Smooth muscle cell (in vitro differentiated cells): ENCODE measurements around the gene RAB40AL. TPM values are rescaled to one million over a fixed set of nuclear protein-coding genes. Genes with fewer than 3 reads are reported as not detected.

ENCODE experiments used
- DNase-seq: peaks from one replicate; lab custom pipeline; 2025; ENCODE audit not compliant: unreplicated experiment; lab: John Stamatoyannopoulos, UW
- H2AFZ ChIP-seq: fragments of 200-600 bp; sonication (generic); 2 replicates; pipeline ENCODE4 v1.6.0; 2016; ENCODE audit warnings: antibody characterized with exemption, low read depth, mild to moderate bottlenecking
- H3F3A ChIP-seq: fragments of 200-600 bp; sonication (generic); 2 replicates; pipeline ENCODE4 v1.6.0; 2017; ENCODE audit warnings: antibody characterized with exemption, low read depth
- H3K27ac ChIP-seq: fragments of 200-600 bp; sonication (generic); 2 replicates; pipeline ENCODE4 v1.5.1; 2016; ENCODE audit warnings: low read depth, mild to moderate bottlenecking
- H3K27me3 ChIP-seq: fragments of 200-600 bp; sonication (generic); 2 replicates; pipeline ENCODE4 v1.6.1; 2016; ENCODE audit warnings: low read depth, mild to moderate bottlenecking
- H3K36me3 ChIP-seq: fragments of 200-600 bp; sonication (generic); 2 replicates; pipeline ENCODE4 v1.5.1; 2016; ENCODE audit warnings: low read depth
- H3K4me1 ChIP-seq: fragments of 200-600 bp; sonication (generic); 2 replicates; pipeline ENCODE4 v1.5.1; 2016; ENCODE audit warnings: low read depth
- H3K4me2 ChIP-seq: fragments of 200-600 bp; sonication (generic); 2 replicates; pipeline ENCODE4 v1.6.0; 2016; ENCODE audit warnings: mild to moderate bottlenecking
- H3K4me3 ChIP-seq: fragments of 200-600 bp; sonication (generic); 2 replicates; pipeline ENCODE4 v1.5.1; 2016; ENCODE audit warnings: mild to moderate bottlenecking
- H3K79me2 ChIP-seq: fragments of 200-600 bp; sonication (generic); 2 replicates; pipeline ENCODE4 v1.6.0; 2016; ENCODE audit warnings: low read depth, mild to moderate bottlenecking
- H3K9ac ChIP-seq: fragments of 200-600 bp; sonication (generic); 2 replicates; pipeline ENCODE4 v1.6.0; 2016; ENCODE audit warnings: low read depth
- H3K9me3 ChIP-seq: fragments of 200-600 bp; sonication (generic); replicated peaks from 2 replicates; pipeline ENCODE4 v1.5.1; 2016; ENCODE audit warnings: low read depth
- H4K20me1 ChIP-seq: fragments of 200-600 bp; sonication (generic); 2 replicates; pipeline ENCODE4 v1.6.0; 2016; ENCODE audit warnings: low read depth
- CTCF ChIP-seq: fragments of 200-600 bp; sonication (generic); IDR thresholded peaks from 2 replicates; pipeline ENCODE4 v1.5.1; 2017; ENCODE audit warnings: borderline replicate concordance, mild to moderate bottlenecking, antibody characterized with exemption; ENCODE audit not compliant: insufficient read depth, poor library complexity, severe bottlenecking
- WGBS: methylation state at CpG from one replicate; pipeline ENCODE4 v1.1.7; 2016; ENCODE audit warnings: low lambda C conversion rate; 5-methylcytosine and 5-hydroxymethylcytosine counted together
- polyA plus RNA-seq: library from polyadenylated mRNA; unstranded; fragments of >200 nt; fragmentation: Nextera tagmentation; extraction: Ambion mirVana; gene quantifications from 2 replicates; pipeline ENCODE4 v1.2.1, GENCODE V29; 2016
- total RNA-seq: library from RNA; depleted of rRNA; stranded (reverse); fragments of >200 nt; gene quantifications from 2 replicates; pipeline ENCODE4 v1.2.3, GENCODE V29; 2014

The RAB40AL gene
- total and polyA plus RNA-seq, 2 experiments from 2014 or later = not detected

- H3K27ac ChIP-seq = no peak overlapping the region
- no peaks in the 10 kb centered on the region for H3K9me3 ChIP-seq
- no peak overlapping the region for H3K4me2 ChIP-seq
- no peak overlapping the region for H3K4me3 ChIP-seq
- no peak for TF ChIP-seq CTCF
- H3K36me3 ChIP-seq = no peaks in the 10 kb centered on the region
- no peak overlapping the region for H2AFZ ChIP-seq
- no peaks in the 10 kb centered on the region for H3F3A ChIP-seq
- H3K9ac ChIP-seq = no peak overlapping the region
- H4K20me1 ChIP-seq = no peaks in the 10 kb centered on the region
- H3K4me1 ChIP-seq = no peaks in the 10 kb centered on the region
- 50% methylated on average over 4 of the region's 4 CpGs for WGBS
- DNase-seq = no peak
- no peaks in the 10 kb centered on the region for H3K79me2 ChIP-seq
- no peaks in the 10 kb centered on the region for H3K27me3 ChIP-seq
Observed at GRCh38 chrX:102976793-102977495, 39.9 kb downstream of the RAB40AL start.

GRCh38 chrX:102978594-102978993 lies 41.5 kb downstream of the RAB40AL start:
- no peaks in the 10 kb centered on the region for H3K79me2 ChIP-seq
- TF ChIP-seq CTCF = no peak
- no peak overlapping the region for H3K4me3 ChIP-seq
- H3K4me1 ChIP-seq = no peaks in the 10 kb centered on the region
- no peak overlapping the region for H3K9ac ChIP-seq
- no peak overlapping the region for H3K27ac ChIP-seq
- no peaks in the 10 kb centered on the region for H3F3A ChIP-seq
- H3K27me3 ChIP-seq = no peaks in the 10 kb centered on the region
- H4K20me1 ChIP-seq = no peaks in the 10 kb centered on the region
- H3K4me2 ChIP-seq = no peak overlapping the region
- DNase-seq = no peak
- WGBS = 90% methylated on average over 9 of the region's 9 CpGs
- no peak overlapping the region for H2AFZ ChIP-seq
- no peaks in the 10 kb centered on the region for H3K36me3 ChIP-seq
- H3K9me3 ChIP-seq = no peaks in the 10 kb centered on the region

- no peak for TF ChIP-seq CTCF
- no peak overlapping the region for H3K4me3 ChIP-seq
- H3K27me3 ChIP-seq = no peaks in the 10 kb centered on the region
- H4K20me1 ChIP-seq = no peaks in the 10 kb centered on the region
- H2AFZ ChIP-seq = no peak overlapping the region
- no peak for DNase-seq
- no peak overlapping the region for H3K9ac ChIP-seq
- no peaks in the 10 kb centered on the region for H3K79me2 ChIP-seq
- no peaks in the 10 kb centered on the region for H3K36me3 ChIP-seq
- H3K4me2 ChIP-seq = no peak overlapping the region
- H3K9me3 ChIP-seq = no peaks in the 10 kb centered on the region
- no peaks in the 10 kb centered on the region for H3F3A ChIP-seq
- H3K4me1 ChIP-seq = no peaks in the 10 kb centered on the region
- 72% methylated on average over 2 of the region's 2 CpGs for WGBS
- no peak overlapping the region for H3K27ac ChIP-seq
Observed at GRCh38 chrX:102979536-102979935, 42.5 kb downstream of the RAB40AL start.

GRCh38 chrX:102983205-102983604 lies 46.1 kb downstream of the RAB40AL start:
- H3K36me3 ChIP-seq = no peaks in the 10 kb centered on the region
- no peak overlapping the region for H2AFZ ChIP-seq
- no peak overlapping the region for H3K4me3 ChIP-seq
- 57% methylated on average over 2 of the region's 2 CpGs for WGBS
- H3K79me2 ChIP-seq = no peaks in the 10 kb centered on the region
- no peak for DNase-seq
- no peak overlapping the region for H3K4me2 ChIP-seq
- TF ChIP-seq CTCF = no peak
- no peaks in the 10 kb centered on the region for H3F3A ChIP-seq
- no peaks in the 10 kb centered on the region for H3K9me3 ChIP-seq
- H3K27me3 ChIP-seq = no peaks in the 10 kb centered on the region
- no peaks in the 10 kb centered on the region for H4K20me1 ChIP-seq
- H3K9ac ChIP-seq = no peak overlapping the region
- no peaks in the 10 kb centered on the region for H3K4me1 ChIP-seq
- no peak overlapping the region for H3K27ac ChIP-seq
